Omental fat pad (tissue), 4 donors: ENCODE measurements around the gene FANCI. TPM values are rescaled to one million over a fixed set of nuclear protein-coding genes. Genes with fewer than 3 reads are reported as not detected.

Source experiments
- ATAC-seq: fragments of 150-250 bp; one replicate; pipeline ENCODE4 v1.9.1; 2016; ENCODE audit warnings: mild to moderate bottlenecking, moderate library complexity; ENCODE audit not compliant: low FRiP score
- DNase-seq: peaks from one replicate; pipeline ENCODE4 v3.0.0-alpha.2; 2019; ENCODE audit warnings: low spot score
- CTCF ChIP-seq, 3 donors: fragments of 450-650 bp; IDR thresholded peaks; one replicate each; pipeline ENCODE4 v1.5.1; 2016 to 2017; ENCODE audit warnings: antibody characterized with exemption in 3 of 3, mild to moderate bottlenecking in 3 of 3, moderate library complexity in 2 of 3
- total RNA-seq, 4 donors: library from RNA; depleted of rRNA; stranded (reverse); fragments of >200 nt; gene quantifications; one replicate each; pipeline ENCODE4 v1.1.0, GENCODE V29; 2016

Gene FANCI
- total RNA-seq, 4 donors from 2014 or later, result 3.3 to 6.6 (median 4.2) TPM

DNA sequence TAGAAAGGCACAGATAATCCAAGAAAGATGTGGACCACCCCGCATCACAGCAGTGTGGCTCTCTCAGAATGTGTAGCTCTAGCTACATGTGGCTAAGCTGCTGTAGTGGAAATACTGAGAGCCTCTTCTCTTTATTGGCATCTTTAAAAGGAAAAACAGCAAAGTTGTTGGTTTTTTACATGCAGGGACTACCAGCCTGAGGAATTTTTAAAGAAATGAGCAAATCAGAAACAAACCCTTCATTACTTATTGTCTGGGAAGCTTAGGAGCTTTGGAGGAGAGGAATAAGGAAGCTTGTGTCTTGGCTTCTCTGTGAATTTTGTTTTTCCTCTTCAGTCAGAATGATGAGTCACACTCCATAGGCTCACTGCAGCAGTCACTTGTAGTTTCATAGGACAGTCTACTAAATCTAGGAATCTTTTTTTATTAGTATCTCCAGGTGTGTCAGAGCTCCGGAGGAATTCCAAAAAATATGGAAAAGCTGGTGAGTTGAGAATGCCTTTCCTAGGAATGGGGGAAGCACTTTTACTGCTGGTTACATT lies 63.3 kb downstream of the FANCI start:
- TF ChIP-seq CTCF (IDR thresholded peaks at IDR 0.05), result no peak
- no peak for DNase-seq
- ATAC-seq, result no peak

DNA sequence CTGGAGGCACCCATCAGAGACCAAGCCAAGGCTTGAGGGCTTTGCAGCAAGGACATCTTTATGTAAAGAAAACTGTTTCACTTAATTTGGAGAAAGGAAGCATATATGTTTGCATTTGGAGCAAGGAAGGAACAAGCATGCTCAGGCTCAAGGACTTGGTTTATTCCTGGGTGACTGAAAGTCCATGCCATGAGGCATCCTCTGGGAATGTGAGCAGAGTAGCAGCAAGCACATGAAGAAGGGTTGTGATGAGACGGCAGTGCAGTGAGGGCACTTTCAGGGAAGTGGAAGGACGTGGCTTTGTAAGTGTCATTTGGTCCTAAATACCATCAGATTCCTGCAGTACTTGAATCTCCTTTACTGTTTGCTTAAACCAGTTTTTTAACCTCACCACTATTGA lies 64.0 kb downstream of the FANCI start:
- no peak for DNase-seq
- ATAC-seq, result no peak
- TF ChIP-seq CTCF (IDR thresholded peaks at IDR 0.05), result no peak

DNA sequence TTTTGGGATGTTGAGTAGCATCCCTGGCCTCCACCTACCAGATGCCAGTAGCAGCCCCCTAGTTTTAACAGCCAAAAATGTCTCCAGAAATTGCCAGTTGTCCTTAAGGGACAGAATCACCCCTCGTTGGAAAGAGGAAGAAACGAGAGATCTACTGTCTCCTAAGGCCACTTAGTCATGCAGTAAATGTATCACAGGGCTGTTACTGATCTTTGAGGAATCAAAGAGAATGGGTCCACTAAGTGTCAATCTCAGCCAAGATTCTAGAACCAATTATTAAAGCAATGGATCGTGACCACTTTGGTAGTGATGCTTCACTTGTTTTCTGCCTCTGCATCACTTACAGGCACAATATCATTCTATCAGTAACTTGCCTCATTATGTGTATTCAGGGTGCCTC lies 64.5 kb downstream of the FANCI start:
- TF ChIP-seq CTCF (IDR thresholded peaks at IDR 0.05), result no peak
- DNase-seq (no peak), ATAC-seq (no peak)

DNA sequence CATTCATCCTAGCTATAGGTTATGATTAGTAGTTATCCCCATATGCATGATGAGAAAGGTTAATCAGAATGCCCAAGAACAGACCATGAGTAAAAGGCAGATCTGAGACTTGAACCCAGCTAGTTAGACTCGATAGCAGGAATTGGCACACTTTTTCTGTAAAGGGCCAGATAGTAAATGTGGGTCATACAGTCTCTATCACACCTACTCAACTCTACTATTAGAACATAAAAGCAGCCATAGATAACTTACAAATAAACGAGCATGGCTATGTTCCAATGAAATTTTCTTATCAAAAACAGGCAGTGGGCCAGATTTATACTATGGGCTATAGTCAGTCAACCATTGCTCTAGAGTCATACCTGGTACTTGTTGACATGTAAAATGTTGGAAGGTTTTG lies 66.2 kb downstream of the FANCI start:
- no peak for TF ChIP-seq CTCF (IDR thresholded peaks at IDR 0.05)
- no peak for DNase-seq
- ATAC-seq, result no peak

DNA sequence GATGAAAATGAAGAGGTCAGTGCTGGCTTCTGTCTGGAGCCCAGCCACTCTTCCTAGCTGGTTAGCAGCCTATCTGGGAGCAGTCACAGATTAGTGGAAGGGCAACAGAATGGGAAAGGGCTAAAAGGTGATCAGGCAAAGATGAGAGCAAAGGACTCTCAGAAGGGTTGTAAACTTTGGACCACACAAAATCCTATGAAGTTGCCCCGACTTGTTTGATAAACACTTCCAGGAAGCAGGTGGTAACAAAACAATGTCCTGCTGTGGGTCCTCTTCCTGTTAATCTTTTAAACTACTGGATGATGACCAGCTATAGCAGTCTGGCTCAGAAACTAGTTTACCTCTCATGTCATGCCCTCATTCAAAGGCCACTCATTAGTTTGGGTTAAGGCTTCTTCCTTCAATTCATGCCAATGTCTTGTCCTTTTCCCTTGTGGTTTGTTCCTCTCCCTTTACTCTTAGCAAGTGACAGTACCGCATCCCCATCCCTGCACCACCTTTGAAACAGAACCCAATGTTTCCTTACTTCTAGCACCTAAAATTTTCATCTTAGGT lies 71.7 kb downstream of the FANCI start:
- DNase-seq (no peak), ATAC-seq (no peak)
- no peak for TF ChIP-seq CTCF (IDR thresholded peaks at IDR 0.05)

DNA sequence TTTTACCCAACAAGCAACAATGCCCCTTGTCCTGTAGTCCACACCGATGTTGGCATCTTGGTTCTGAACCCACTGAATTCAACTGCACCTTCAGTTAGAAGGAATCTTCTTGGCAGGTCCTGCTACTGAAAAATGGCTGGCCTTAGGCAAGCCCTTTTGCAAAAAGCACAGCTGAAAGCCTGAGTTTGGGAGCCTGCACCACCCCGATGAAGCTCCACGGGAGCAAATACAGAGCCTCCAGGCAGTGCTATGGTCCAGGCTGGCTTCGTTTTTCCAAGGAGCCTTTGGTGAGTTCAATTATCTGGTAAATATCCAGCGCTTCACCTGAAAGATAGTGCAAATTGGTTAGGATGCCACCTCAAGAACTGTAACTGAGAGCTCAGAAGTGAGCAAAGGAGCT lies 72.7 kb downstream of the FANCI start:
- DNase-seq (no peak), ATAC-seq (no peak)
- no peak for TF ChIP-seq CTCF (IDR thresholded peaks at IDR 0.05)

DNA sequence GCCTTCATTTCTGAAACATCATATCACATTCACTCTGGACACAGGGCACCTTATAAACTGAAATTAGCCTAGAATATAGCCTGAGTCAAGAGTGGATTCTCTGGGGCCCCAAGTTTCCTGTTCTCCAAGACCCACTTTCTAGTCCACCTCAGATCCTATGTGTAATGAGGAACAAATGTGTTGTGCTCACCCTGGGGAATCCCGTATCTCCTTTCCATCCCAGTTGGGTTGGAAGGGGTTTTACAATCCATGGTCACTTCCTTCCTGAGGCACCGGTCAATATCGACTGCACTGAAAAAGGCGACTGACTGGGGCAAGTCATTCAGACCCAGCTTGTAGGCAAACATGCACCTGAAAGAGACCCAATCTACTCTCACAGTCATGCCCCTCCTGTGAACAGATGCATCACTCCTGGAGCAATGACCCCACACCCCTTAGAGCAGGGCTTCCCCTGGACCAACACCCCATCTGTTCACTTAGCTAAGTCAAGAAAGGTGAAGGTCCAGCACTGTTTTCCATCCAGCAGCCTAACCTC lies 73.5 kb downstream of the FANCI start:
- no peak for TF ChIP-seq CTCF (IDR thresholded peaks at IDR 0.05)
- no peak for DNase-seq
- ATAC-seq, result no peak
